NCI-H510A (cell line): ENCODE results near the gene HMCN2.

ENCODE experiments used
- DNase-seq: peaks from one replicate; lab custom pipeline; 2025; lab: John Stamatoyannopoulos, UW

Gene HMCN2

GRCh38 chr9:130290291-130291181 is 25.0 kb downstream of the HMCN2 start:
- DNase-seq = no peak

- no peak for DNase-seq
These were observed 25.9 kb downstream of the HMCN2 start for GRCh38 chr9:130291474-130291873.

GRCh38 chr9:130292106-130292505 is 26.5 kb downstream of the HMCN2 start:
- DNase-seq = no peak

- DNase-seq = no peak
These were observed 29.1 kb downstream of the HMCN2 start for GRCh38 chr9:130294664-130295063.

- DNase-seq = no peak
These were observed 29.9 kb downstream of the HMCN2 start for GRCh38 chr9:130295431-130295830.

- no peak for DNase-seq
These were observed 30.6 kb downstream of the HMCN2 start for GRCh38 chr9:130295945-130296782.

- no peak for DNase-seq
These were observed 31.2 kb downstream of the HMCN2 start for GRCh38 chr9:130296783-130297055.

GRCh38 chr9:130297371-130297770 is 31.8 kb downstream of the HMCN2 start:
- DNase-seq = no peak

GRCh38 chr9:130298662-130299279 is 33.2 kb downstream of the HMCN2 start:
- DNase-seq = no peak

GRCh38 chr9:130299785-130300615 is 34.4 kb downstream of the HMCN2 start:
- no peak for DNase-seq

- no peak for DNase-seq
These were observed 35.2 kb downstream of the HMCN2 start for GRCh38 chr9:130300739-130301138.

- DNase-seq = no peak
These were observed 36.1 kb downstream of the HMCN2 start for GRCh38 chr9:130301483-130302286.

- no peak for DNase-seq
These were observed 37.4 kb downstream of the HMCN2 start for GRCh38 chr9:130302785-130303612.

- DNase-seq = no peak
These were observed 38.1 kb downstream of the HMCN2 start for GRCh38 chr9:130303613-130304055.

- no peak for DNase-seq
These were observed 38.6 kb downstream of the HMCN2 start for GRCh38 chr9:130304116-130304515.

- no peak for DNase-seq
These were observed 39.1 kb downstream of the HMCN2 start for GRCh38 chr9:130304643-130305042.

GRCh38 chr9:130305381-130305780 is 39.8 kb downstream of the HMCN2 start:
- no peak for DNase-seq

GRCh38 chr9:130306823-130307666 is 41.5 kb downstream of the HMCN2 start:
- no peak for DNase-seq

GRCh38 chr9:130307667-130307943 is 42.0 kb downstream of the HMCN2 start:
- DNase-seq = no peak
